CD4-positive, alpha-beta memory T cell (primary cell): ENCODE results near the gene CD53. TPM values are rescaled to one million over a fixed set of nuclear protein-coding genes. Genes with fewer than 3 reads are reported as not detected.

Source experiments
- CTCF ChIA-PET: fragments of 350-600 bp; sonication (Branson Sonifier 250); formaldehyde crosslinking; loops from one replicate; lab custom pipeline; 2021; ENCODE audit warnings: inconsistent platforms; ENCODE audit not compliant: partially characterized antibody; lab: Charles Lee
- POLR2A ChIA-PET: fragments of 350-600 bp; sonication (Branson Sonifier 250); formaldehyde crosslinking; loops from one replicate; lab custom pipeline; 2021; ENCODE audit not compliant: partially characterized antibody; lab: Charles Lee
- DNase-seq, 5 donors: peaks; one replicate each; pipeline versions ENCODE4 v3.0.0 to v3.0.0-alpha.2; 2020 to 2022; ENCODE audit warnings: mixed read lengths in 1 of 5
- H3K27ac ChIP-seq: one replicate; pipeline ENCODE4 v1.7.0; 2013; ENCODE audit warnings: low read depth, low read length
- H3K27me3 ChIP-seq: 2 replicates; pipeline ENCODE4 v1.7.0; 2013; ENCODE audit warnings: mild to moderate bottlenecking, low read length, moderate library complexity; ENCODE audit not compliant: insufficient read depth
- H3K36me3 ChIP-seq: 2 replicates; pipeline ENCODE4 v1.7.0; 2013; ENCODE audit warnings: mild to moderate bottlenecking, low read length, moderate library complexity; ENCODE audit not compliant: insufficient read depth
- H3K4me1 ChIP-seq: 2 replicates; pipeline ENCODE4 v1.7.0; 2013; ENCODE audit warnings: mild to moderate bottlenecking, low read length, moderate library complexity; ENCODE audit not compliant: insufficient read depth
- H3K4me3 ChIP-seq, 2 donors: one replicate each; pipeline ENCODE4 v1.7.0; 2013; ENCODE audit warnings: low read length in 2 of 2, mild to moderate bottlenecking in 1 of 2
- H3K9me3 ChIP-seq, 2 donors: one replicate each; pipeline ENCODE4 v1.7.0; 2013; ENCODE audit warnings: low read length in 2 of 2, control low read depth in 1 of 2; ENCODE audit not compliant: control insufficient read depth in 1 of 2
- H3K27ac Mint-ChIP-seq, 7 donors: one replicate each; pipeline ENCODE4 v1.8.0; 2020 to 2021; ENCODE audit warnings: mixed read lengths in 7 of 7, mild to moderate bottlenecking in 6 of 7, inconsistent platforms in 3 of 7, moderate library complexity in 3 of 7
- H3K27me3 Mint-ChIP-seq, 2 donors: one replicate each; pipeline ENCODE4 v1.8.0; 2020 to 2021; ENCODE audit warnings: mixed read lengths in 2 of 2
- H3K36me3 Mint-ChIP-seq, 2 donors: one replicate each; pipeline ENCODE4 v1.8.0; 2020 to 2021; ENCODE audit warnings: mixed read lengths in 2 of 2, inconsistent platforms in 1 of 2, mild to moderate bottlenecking in 1 of 2
- H3K4me1 Mint-ChIP-seq, 4 donors: one replicate each; pipeline ENCODE4 v1.8.0; 2020 to 2021; ENCODE audit warnings: mixed read lengths in 4 of 4, mild to moderate bottlenecking in 1 of 4
- H3K4me3 Mint-ChIP-seq, 8 donors: one replicate each; pipeline ENCODE4 v1.8.0; 2020 to 2021; ENCODE audit warnings: mixed read lengths in 8 of 8, mild to moderate bottlenecking in 7 of 8, moderate library complexity in 6 of 8, inconsistent platforms in 3 of 8
- H3K9me3 Mint-ChIP-seq, 8 donors: one replicate each; pipeline ENCODE4 v1.8.0; 2020 to 2021; ENCODE audit warnings: mixed read lengths in 8 of 8, mild to moderate bottlenecking in 5 of 8, inconsistent platforms in 3 of 8, moderate library complexity in 1 of 8
- intact Hi-C: fragments of 100-400 bp; cut with micrococcal nuclease; formaldehyde crosslinking; loops from one replicate; pipeline ENCODE4 v1.15.1; 2023
- polyA plus RNA-seq, 2 donors: library from polyadenylated mRNA; unstranded; fragments of 300-500 nt; fragmentation: Illumina TruSeq; gene quantifications; one replicate each; pipeline ENCODE4 v1.2.3, GENCODE V29; 2021
- total RNA-seq, 2 experiments: library from RNA; stranded (reverse); gene quantifications; one replicate each; pipeline ENCODE4 v1.2.3, GENCODE V29; 2021

Gene CD53
- total and polyA plus RNA-seq, 4 experiments from 2014 or later: 337 to 1,003 (median 663) TPM

- Mint-ChIP-seq H3K4me3 (no peak overlapping the region), H3K36me3 (peaks cover 43 to 61% of the 10 kb centered on the region in 2 donors), H3K27ac (peak overlapping the region in 4 of 7 donors; percentile 7 to 74 (median 40)), H3K4me1 (peaks cover 18 to 24% (median 21%) of the 10 kb centered on the region in 4 donors), H3K9me3 (peaks cover 0 to 55% (median 44%) of the 10 kb centered on the region in 8 donors), H3K27me3 (no peaks in the 10 kb centered on the region)
- ChIA-PET CTCF (no interaction called here), POLR2A (interaction anchor here (1.0 to 3.1 kb wide), 7 partner anchors 11 to 116 kb away, joined by 3 to 28 read pairs (median 6); partner anchors contain the start of genes CD53 and LRIF1)
- intact Hi-C loops: no loop called here
- H3K27me3 ChIP-seq: no peaks in the 10 kb centered on the region
- peaks cover under 1% of the 10 kb centered on the region for H3K36me3 ChIP-seq
- no peaks in the 10 kb centered on the region for H3K9me3 ChIP-seq
- H3K4me3 ChIP-seq: no peak overlapping the region
- H3K27ac ChIP-seq: no peak overlapping the region
- peaks cover 3% of the 10 kb centered on the region for H3K4me1 ChIP-seq
- no peak for DNase-seq
These were observed 31.0 kb downstream of the CD53 start for GRCh38 chr1:110903853-110904500.

- Histone ChIP-seq H3K4me1 (peaks cover 15% of the 10 kb centered on the region), H3K27ac (no peak overlapping the region), H3K27me3 (no peaks in the 10 kb centered on the region), H3K36me3 (no peaks in the 10 kb centered on the region), H3K4me3 (no peak overlapping the region), H3K9me3 (peaks cover 0 to 21% of the 10 kb centered on the region in 2 donors)
- Mint-ChIP-seq H3K27me3 (peaks cover 0 to 1% of the 10 kb centered on the region in 2 donors), H3K4me3 (no peak overlapping the region), H3K9me3 (peaks cover 0 to 71% (median 63%) of the 10 kb centered on the region in 8 donors), H3K36me3 (peaks cover 0 to 22% of the 10 kb centered on the region in 2 donors), H3K27ac (no peak overlapping the region), H3K4me1 (peaks cover 8 to 15% (median 11%) of the 10 kb centered on the region in 4 donors)
- ChIA-PET POLR2A (no interaction called here), CTCF (no interaction called here)
- no peak for DNase-seq
- intact Hi-C loops: no loop called here
These were observed 39.8 kb downstream of the CD53 start for GRCh38 chr1:110912784-110913183.

- no peak overlapping the region for H3K4me3 Mint-ChIP-seq
- intact Hi-C loops: loop anchor here (5.0 kb wide), 1 partner anchor 32 kb away; no protein-coding TSS in a partner anchor
- H3K36me3 ChIP-seq: no peaks in the 10 kb centered on the region
- peaks cover 0 to 55% (median 45%) of the 10 kb centered on the region in 8 donors for H3K9me3 Mint-ChIP-seq
- peaks cover 1% of the 10 kb centered on the region in 2 donors for H3K27me3 Mint-ChIP-seq
- ChIA-PET CTCF (no interaction called here), POLR2A (interaction anchor here (2.5 kb wide), 1 partner anchor 10 kb away, joined by 9 read pairs; no protein-coding TSS in a partner anchor)
- no peak overlapping the region for H3K4me3 ChIP-seq
- H3K27me3 ChIP-seq: no peaks in the 10 kb centered on the region
- H3K36me3 Mint-ChIP-seq: peaks cover 4 to 14% of the 10 kb centered on the region in 2 donors
- H3K27ac ChIP-seq: no peak overlapping the region
- DNase-seq: no peak
- H3K4me1 ChIP-seq: peaks cover 15% of the 10 kb centered on the region
- peaks cover 8 to 15% (median 11%) of the 10 kb centered on the region in 4 donors for H3K4me1 Mint-ChIP-seq
- H3K9me3 ChIP-seq: peaks cover 0 to 21% of the 10 kb centered on the region in 2 donors
- H3K27ac Mint-ChIP-seq: no peak overlapping the region
These were observed 41.7 kb downstream of the CD53 start for GRCh38 chr1:110914676-110915075.

GRCh38 chr1:110915804-110916203 is 42.9 kb downstream of the CD53 start:
- Histone ChIP-seq H3K4me1 (peaks cover 15% of the 10 kb centered on the region), H3K9me3 (peaks cover 0 to 16% of the 10 kb centered on the region in 2 donors), H3K27me3 (no peaks in the 10 kb centered on the region), H3K36me3 (no peaks in the 10 kb centered on the region), H3K4me3 (no peak overlapping the region), H3K27ac (no peak overlapping the region)
- H3K4me3 Mint-ChIP-seq: no peak overlapping the region
- CTCF ChIA-PET: no interaction called here
- intact Hi-C loops: loop anchor here (5.0 kb wide), 1 partner anchor 34 kb away; no protein-coding TSS in a partner anchor
- H3K36me3 Mint-ChIP-seq: peaks cover 11 to 13% of the 10 kb centered on the region in 2 donors
- peaks cover under 1 to 1% of the 10 kb centered on the region in 2 donors for H3K27me3 Mint-ChIP-seq
- POLR2A ChIA-PET: interaction anchor here (0.6 to 2.5 kb wide), 2 partner anchors 11 to 243 kb away, joined by 3 to 9 read pairs; no protein-coding TSS in a partner anchor
- peaks cover 0 to 47% (median 38%) of the 10 kb centered on the region in 8 donors for H3K9me3 Mint-ChIP-seq
- no peak for DNase-seq
- peaks cover 8 to 15% (median 11%) of the 10 kb centered on the region in 4 donors for H3K4me1 Mint-ChIP-seq
- no peak overlapping the region for H3K27ac Mint-ChIP-seq

- H3K27ac Mint-ChIP-seq: no peak overlapping the region
- intact Hi-C loops: loop anchor here (5.0 kb wide), 1 partner anchor 34 kb away; no protein-coding TSS in a partner anchor
These were observed 43.3 kb downstream of the CD53 start for GRCh38 chr1:110916274-110916668.

GRCh38 chr1:110916669-110917306 is 43.8 kb downstream of the CD53 start:
- Histone ChIP-seq H3K27me3 (no peaks in the 10 kb centered on the region), H3K4me3 (no peak overlapping the region), H3K27ac (no peak overlapping the region), H3K9me3 (peaks cover 0 to 9% of the 10 kb centered on the region in 2 donors), H3K4me1 (peaks cover 15% of the 10 kb centered on the region), H3K36me3 (no peaks in the 10 kb centered on the region)
- peak in 2 of 5 donors; percentile 15 to 19 for DNase-seq
- peak overlapping the region in 5 of 8 donors; percentile 1 to 41 (median 10) for H3K4me3 Mint-ChIP-seq
- H3K4me1 Mint-ChIP-seq: peaks cover 8 to 15% (median 11%) of the 10 kb centered on the region in 4 donors
- peak overlapping the region in 1 of 7 donors; percentile 19 for H3K27ac Mint-ChIP-seq
- peaks cover 10 to 15% of the 10 kb centered on the region in 2 donors for H3K36me3 Mint-ChIP-seq
- CTCF ChIA-PET: no interaction called here
- intact Hi-C loops: loop anchor here (5.0 kb wide), 1 partner anchor 34 kb away; no protein-coding TSS in a partner anchor
- peaks cover 0 to 39% (median 30%) of the 10 kb centered on the region in 8 donors for H3K9me3 Mint-ChIP-seq
- H3K27me3 Mint-ChIP-seq: peaks cover 0 to 1% of the 10 kb centered on the region in 2 donors
- POLR2A ChIA-PET: interaction anchor here (0.8 to 1.6 kb wide), 3 partner anchors 11 to 42 kb away, joined by 3 to 8 read pairs (median 4); no protein-coding TSS in a partner anchor

More at GRCh38 chr1:110916274-110916668, 43.3 kb downstream of the CD53 start:
- H3K4me3 Mint-ChIP-seq: peak overlapping the region in 4 of 8 donors; percentile 1 to 41 (median 16)
- peaks cover 0 to 44% (median 34%) of the 10 kb centered on the region in 8 donors for H3K9me3 Mint-ChIP-seq
- H3K27me3 ChIP-seq: no peaks in the 10 kb centered on the region
- peaks cover 13 to 14% of the 10 kb centered on the region in 2 donors for H3K36me3 Mint-ChIP-seq
- ChIA-PET CTCF (no interaction called here), POLR2A (interaction anchor here (2.5 kb wide), 1 partner anchor 12 kb away, joined by 9 read pairs; no protein-coding TSS in a partner anchor)
- DNase-seq: no peak
- H3K4me3 ChIP-seq: no peak overlapping the region
- H3K27ac ChIP-seq: no peak overlapping the region
- peaks cover 0 to 14% of the 10 kb centered on the region in 2 donors for H3K9me3 ChIP-seq
- no peaks in the 10 kb centered on the region for H3K36me3 ChIP-seq
- peaks cover 8 to 15% (median 11%) of the 10 kb centered on the region in 4 donors for H3K4me1 Mint-ChIP-seq
- H3K4me1 ChIP-seq: peaks cover 15% of the 10 kb centered on the region
- H3K27me3 Mint-ChIP-seq: peaks cover 0 to 1% of the 10 kb centered on the region in 2 donors
